Brain microvascular endothelial cell (primary cell): ENCODE data around the gene TMC3.

Experiments
- DNase-seq: peaks from one replicate; pipeline ENCODE4 v3.0.0-alpha.2; 2020
- H3K27ac ChIP-seq: fragments of 250-450 bp; sonication (Bioruptor Pico); 2 replicates; pipeline ENCODE4 v1.5.1; 2020; ENCODE audit warnings: mild to moderate bottlenecking, moderate library complexity
- H3K27me3 ChIP-seq: fragments of 250-450 bp; sonication (Bioruptor Pico); replicated peaks from 2 replicates; pipeline ENCODE4 v1.5.1; 2020; ENCODE audit warnings: mild to moderate bottlenecking
- H3K36me3 ChIP-seq: fragments of 250-450 bp; sonication (Bioruptor Pico); replicated peaks from 2 replicates; pipeline ENCODE4 v1.5.1; 2020; ENCODE audit warnings: mild to moderate bottlenecking
- H3K4me3 ChIP-seq: 2 replicates; pipeline ENCODE4 v1.5.1; 2011; ENCODE audit warnings: low read depth, mild to moderate bottlenecking, control low read depth, low read length, moderate library complexity
- in situ Hi-C: cut with HindIII; loops from 2 replicates; pipeline ENCODE4 v1.10.0; 2017; ENCODE audit warnings: low sequenced_read_pairs, low pct_ligation_motif_present
- TF ChIP-seq, protein P1 (sequence below): IDR thresholded peaks from 2 replicates; pipeline ENCODE4 v1.5.1; 2011; ENCODE audit warnings: low read depth, mild to moderate bottlenecking, moderate library complexity, low read length, control low read depth, inconsistent platforms; ENCODE audit errors: missing control alignments

The TMC3 gene

DNA sequence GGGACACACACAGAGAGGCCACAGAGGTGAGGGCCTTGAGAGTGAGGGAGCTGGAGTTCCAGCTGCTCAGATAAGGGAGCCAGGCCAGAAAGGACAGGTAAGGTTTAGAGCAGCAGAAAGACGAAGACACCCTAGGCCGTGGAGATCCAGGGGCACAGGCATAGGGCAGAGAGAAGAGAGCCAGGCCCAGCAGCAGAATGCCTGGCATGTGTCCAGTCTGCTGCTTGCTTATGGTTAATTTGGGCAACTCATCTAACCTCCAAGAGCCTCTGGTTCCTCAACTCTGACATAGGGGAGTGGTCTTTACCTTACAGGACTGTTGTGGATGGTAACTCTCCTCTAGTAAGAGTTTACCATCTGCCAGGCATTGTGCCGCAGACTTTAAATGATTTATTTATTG is 86.0 kb downstream of the TMC3 start:
- in situ Hi-C loops: no loop called here
- Histone ChIP-seq H3K36me3 (no peaks in the 10 kb centered on the region), H3K27ac (no peak overlapping the region), H3K4me3 (no peak overlapping the region), H3K27me3 (no peaks in the 10 kb centered on the region)
- DNase-seq: no peak
- TF ChIP-seq, protein P1, sequence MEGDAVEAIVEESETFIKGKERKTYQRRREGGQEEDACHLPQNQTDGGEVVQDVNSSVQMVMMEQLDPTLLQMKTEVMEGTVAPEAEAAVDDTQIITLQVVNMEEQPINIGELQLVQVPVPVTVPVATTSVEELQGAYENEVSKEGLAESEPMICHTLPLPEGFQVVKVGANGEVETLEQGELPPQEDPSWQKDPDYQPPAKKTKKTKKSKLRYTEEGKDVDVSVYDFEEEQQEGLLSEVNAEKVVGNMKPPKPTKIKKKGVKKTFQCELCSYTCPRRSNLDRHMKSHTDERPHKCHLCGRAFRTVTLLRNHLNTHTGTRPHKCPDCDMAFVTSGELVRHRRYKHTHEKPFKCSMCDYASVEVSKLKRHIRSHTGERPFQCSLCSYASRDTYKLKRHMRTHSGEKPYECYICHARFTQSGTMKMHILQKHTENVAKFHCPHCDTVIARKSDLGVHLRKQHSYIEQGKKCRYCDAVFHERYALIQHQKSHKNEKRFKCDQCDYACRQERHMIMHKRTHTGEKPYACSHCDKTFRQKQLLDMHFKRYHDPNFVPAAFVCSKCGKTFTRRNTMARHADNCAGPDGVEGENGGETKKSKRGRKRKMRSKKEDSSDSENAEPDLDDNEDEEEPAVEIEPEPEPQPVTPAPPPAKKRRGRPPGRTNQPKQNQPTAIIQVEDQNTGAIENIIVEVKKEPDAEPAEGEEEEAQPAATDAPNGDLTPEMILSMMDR: no peak

DNA sequence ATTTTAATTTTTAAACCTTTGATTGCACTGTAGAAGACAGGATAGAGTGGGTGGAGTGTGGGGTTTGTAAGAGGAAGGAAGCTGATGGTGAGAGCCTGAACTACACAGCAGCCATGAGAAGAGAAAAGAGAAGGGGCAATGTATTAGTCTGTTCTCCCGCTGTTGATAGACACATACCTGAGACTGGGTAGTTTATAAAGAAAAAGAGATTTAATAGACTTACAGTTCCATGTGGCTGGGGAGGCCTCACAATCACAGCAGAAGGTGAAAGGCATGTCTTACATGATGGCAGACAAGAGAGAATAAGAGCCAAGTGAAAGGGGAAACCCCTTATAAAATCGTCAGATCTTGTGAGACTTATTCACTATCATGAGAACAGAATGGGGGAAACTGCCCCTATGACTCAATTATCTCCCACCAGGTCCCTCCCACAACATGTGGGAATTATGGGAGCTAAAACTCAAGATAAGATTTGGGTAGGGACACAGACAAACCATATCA is 87.3 kb downstream of the TMC3 start:
- no peaks in the 10 kb centered on the region for H3K27me3 ChIP-seq
- H3K27ac ChIP-seq: no peak overlapping the region
- in situ Hi-C loops: no loop called here
- no peaks in the 10 kb centered on the region for H3K36me3 ChIP-seq
- no peak overlapping the region for H3K4me3 ChIP-seq
- TF ChIP-seq, protein P1: no peak
- no peak for DNase-seq

- no peak for DNase-seq
- Histone ChIP-seq H3K36me3 (no peaks in the 10 kb centered on the region), H3K27ac (no peak overlapping the region), H3K27me3 (no peaks in the 10 kb centered on the region), H3K4me3 (no peak overlapping the region)
- TF ChIP-seq, protein P1: no peak
- in situ Hi-C loops: no loop called here
Observed at GRCh38 chr15:81285461-81285860, 88.6 kb downstream of the TMC3 start.

DNA sequence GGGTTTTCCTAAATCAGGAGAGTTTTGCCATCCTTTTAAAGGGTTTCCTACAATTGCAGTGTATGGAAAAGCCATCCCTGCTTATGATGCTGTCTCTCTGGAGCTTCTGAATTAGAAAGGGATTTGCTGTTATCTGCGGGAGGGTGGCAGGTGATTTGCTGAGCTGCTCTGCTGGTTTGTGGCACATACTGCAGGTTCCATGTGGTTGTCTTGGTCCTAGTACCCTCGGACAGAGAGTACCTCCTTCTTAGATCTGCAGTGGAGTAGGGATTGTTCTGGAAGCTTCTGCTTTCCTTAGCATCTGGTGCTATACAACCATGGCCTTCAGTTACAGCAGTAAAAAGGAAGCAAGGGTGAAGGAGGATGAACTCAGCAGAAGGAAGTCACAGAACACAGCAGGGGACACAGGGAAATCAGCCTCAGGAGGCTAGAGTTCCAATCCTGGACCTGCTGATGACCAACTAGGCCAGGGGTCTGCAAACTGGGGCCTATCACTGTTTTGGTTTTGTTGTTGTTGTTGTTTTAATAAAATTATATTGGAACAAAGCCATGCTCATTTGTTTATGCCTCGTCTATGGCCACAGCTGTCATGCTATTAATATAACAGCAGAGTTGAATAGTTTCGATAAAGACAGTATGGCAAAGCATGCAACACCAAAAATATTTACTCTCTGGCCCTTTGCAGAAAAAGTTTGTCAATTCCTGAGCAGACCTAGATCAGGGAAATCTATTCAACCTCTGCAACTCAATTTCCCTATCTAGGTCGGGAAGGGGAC is 89.6 kb downstream of the TMC3 start:
- DNase-seq: no peak
- TF ChIP-seq, protein P1: no peak
- H3K27me3 ChIP-seq: no peaks in the 10 kb centered on the region
- no peak overlapping the region for H3K4me3 ChIP-seq
- in situ Hi-C loops: no loop called here
- no peaks in the 10 kb centered on the region for H3K36me3 ChIP-seq
- no peak overlapping the region for H3K27ac ChIP-seq

DNA sequence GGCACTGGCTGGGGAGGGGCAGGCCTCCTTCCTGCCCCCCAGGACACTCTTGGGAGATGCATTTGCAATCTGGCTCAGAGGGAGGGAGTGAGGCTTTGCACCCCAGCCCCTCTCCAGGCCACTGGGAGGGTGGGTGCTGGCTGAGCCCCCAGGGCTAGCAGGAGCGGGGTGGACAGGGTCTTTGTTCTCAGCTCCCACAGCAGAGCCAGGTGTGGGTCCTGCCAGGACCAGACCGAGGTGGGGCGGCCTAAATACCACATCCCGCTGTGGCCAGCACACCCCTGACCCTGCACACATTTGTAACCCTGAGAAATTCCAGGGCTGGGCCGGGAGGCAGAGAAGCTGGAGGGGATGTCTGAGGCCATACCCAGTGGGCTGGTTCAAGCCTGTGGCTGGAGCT is 91.1 kb downstream of the TMC3 start:
- TF ChIP-seq, protein P1: no peak
- no peaks in the 10 kb centered on the region for H3K36me3 ChIP-seq
- DNase-seq: no peak
- no peak overlapping the region for H3K27ac ChIP-seq
- no peak overlapping the region for H3K4me3 ChIP-seq
- no peaks in the 10 kb centered on the region for H3K27me3 ChIP-seq
- in situ Hi-C loops: no loop called here

DNA sequence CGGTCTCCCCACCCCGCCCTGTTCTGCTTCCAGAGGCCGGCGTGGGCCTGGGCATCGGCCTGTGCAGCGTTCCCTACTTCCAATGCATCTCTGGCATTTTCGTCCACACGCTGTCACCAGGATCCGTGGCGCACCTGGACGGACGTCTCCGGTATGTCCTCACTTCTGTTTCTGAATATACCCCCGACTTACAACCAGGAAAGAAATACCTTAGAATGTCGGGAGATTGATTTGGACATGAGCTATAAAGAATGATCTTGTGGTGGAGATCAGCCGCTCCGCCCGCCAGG is 91.5 kb downstream of the TMC3 start:
- Histone ChIP-seq H3K36me3 (no peaks in the 10 kb centered on the region), H3K27ac (no peak overlapping the region), H3K27me3 (no peaks in the 10 kb centered on the region), H3K4me3 (no peak overlapping the region)
- TF ChIP-seq, protein P1: no peak
- DNase-seq: no peak
- in situ Hi-C loops: no loop called here
